Measurements from ENCODE around the gene ADA.

DNA sequence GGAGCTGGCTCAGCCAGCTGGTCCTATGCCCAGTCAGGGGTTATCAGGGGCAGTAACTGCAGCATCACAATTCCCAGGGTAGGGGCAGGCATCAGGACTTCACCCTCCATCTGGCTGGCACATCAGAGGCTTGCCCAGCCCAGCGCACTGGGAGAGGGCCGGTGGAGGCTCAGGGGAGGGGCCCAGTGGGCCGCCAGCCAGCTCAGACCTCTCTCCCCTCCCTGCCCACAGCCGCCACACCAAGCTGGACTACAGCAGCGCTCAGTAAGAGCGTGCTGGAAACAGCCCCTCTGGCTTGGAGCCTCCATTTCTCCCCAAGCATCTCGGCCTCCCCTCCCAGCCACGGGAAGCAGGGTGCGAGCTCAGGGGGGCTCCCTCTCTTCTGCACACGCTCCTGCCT, 22.0 kb downstream of the ADA start:
- TF ChIP-seq, protein P1, sequence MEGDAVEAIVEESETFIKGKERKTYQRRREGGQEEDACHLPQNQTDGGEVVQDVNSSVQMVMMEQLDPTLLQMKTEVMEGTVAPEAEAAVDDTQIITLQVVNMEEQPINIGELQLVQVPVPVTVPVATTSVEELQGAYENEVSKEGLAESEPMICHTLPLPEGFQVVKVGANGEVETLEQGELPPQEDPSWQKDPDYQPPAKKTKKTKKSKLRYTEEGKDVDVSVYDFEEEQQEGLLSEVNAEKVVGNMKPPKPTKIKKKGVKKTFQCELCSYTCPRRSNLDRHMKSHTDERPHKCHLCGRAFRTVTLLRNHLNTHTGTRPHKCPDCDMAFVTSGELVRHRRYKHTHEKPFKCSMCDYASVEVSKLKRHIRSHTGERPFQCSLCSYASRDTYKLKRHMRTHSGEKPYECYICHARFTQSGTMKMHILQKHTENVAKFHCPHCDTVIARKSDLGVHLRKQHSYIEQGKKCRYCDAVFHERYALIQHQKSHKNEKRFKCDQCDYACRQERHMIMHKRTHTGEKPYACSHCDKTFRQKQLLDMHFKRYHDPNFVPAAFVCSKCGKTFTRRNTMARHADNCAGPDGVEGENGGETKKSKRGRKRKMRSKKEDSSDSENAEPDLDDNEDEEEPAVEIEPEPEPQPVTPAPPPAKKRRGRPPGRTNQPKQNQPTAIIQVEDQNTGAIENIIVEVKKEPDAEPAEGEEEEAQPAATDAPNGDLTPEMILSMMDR (IDR thresholded peaks at IDR 0.05; ENCODE audit: low read depth, low read length, poor library complexity, severe bottlenecking) = no peak
- TF ChIP-seq EZH2phosphoT487 (IDR thresholded peaks at IDR 0.05; ENCODE audit: borderline replicate concordance, low read length) = no peak

Data from DOHH2 (cell line).